Gastrocnemius medialis (tissue), 4 donors: ENCODE results near the gene LRRC1. TPM values are rescaled to one million over a fixed set of nuclear protein-coding genes. Genes with fewer than 3 reads are reported as not detected.

Source experiments
- ATAC-seq, 2 donors: fragments of 150-250 bp; one replicate each; pipeline ENCODE4 v1.9.1; 2016
- DNase-seq, 2 donors: peaks; one replicate each; pipeline ENCODE4 v3.0.0-alpha.2; 2019
- H3K27ac ChIP-seq, 4 donors: fragments of 200-600 bp; sonication (generic); 1 replicate in 1 of 4; 2 replicates in 3 of 4; pipeline ENCODE4 v1.5.1; 2016 to 2018; ENCODE audit warnings: mild to moderate bottlenecking in 2 of 4, moderate library complexity in 1 of 4
- H3K27me3 ChIP-seq, 3 donors: fragments of 200-600 bp; sonication (generic) in 2 of 3; 1 replicate in 1 of 3; 2 replicates in 2 of 3; pipeline versions ENCODE4 v1.5.1 to v1.6.0; 2016 to 2019; ENCODE audit warnings: mild to moderate bottlenecking in 1 of 3, moderate library complexity in 1 of 3
- H3K36me3 ChIP-seq, 2 donors: fragments of 200-600 bp; sonication (generic) in 1 of 2; one replicate each; pipeline ENCODE4 v1.5.1; 2017 to 2018
- H3K4me1 ChIP-seq, 2 donors: fragments of 200-600 bp; sonication (generic) in 1 of 2; one replicate each; pipeline ENCODE4 v1.5.1; 2016 to 2017; ENCODE audit warnings: mild to moderate bottlenecking in 2 of 2
- H3K4me3 ChIP-seq, 4 donors: fragments of 200-600 bp; sonication (generic) in 3 of 4; 1 replicate in 1 of 4; 2 replicates in 3 of 4; pipeline ENCODE4 v1.5.1; 2016 to 2019; ENCODE audit warnings: mild to moderate bottlenecking in 2 of 4
- H3K9me3 ChIP-seq, 3 donors: fragments of 200-600 bp; sonication (generic) in 2 of 3; 1 replicate in 1 of 3; 2 replicates in 2 of 3; pipeline ENCODE4 v1.5.1; 2016 to 2019
- POLR2A ChIP-seq, 2 donors: fragments of 450-650 bp; IDR thresholded peaks; one replicate each; pipeline ENCODE4 v1.6.1; 2017; ENCODE audit warnings: antibody characterized with exemption in 2 of 2, mild to moderate bottlenecking in 2 of 2, moderate library complexity in 2 of 2
- in situ Hi-C, 4 donors: fragments of 200-750 bp; cut with MboI; loops; one replicate each; pipeline versions ENCODE4 v1.15.0 to v1.8.0; 2017; ENCODE audit warnings: low sequenced_read_pairs in 4 of 4
- intact Hi-C: fragments of 100-400 bp; cut with DNase I; formaldehyde crosslinking; loops from one replicate; pipeline ENCODE4 v1.15.1; 2023; ENCODE audit warnings: low total_unique reads
- total RNA-seq, 4 donors: library from RNA; depleted of rRNA; stranded (reverse); fragments of >200 nt; gene quantifications; one replicate each; pipeline versions ENCODE4 v1.1.0 to v1.2.3, GENCODE V29; 2016
- TF ChIP-seq, protein P1 (sequence below), 5 experiments: fragments of 450-650 bp in 3 of 5; fragments of 200-600 bp in 2 of 5; sonication (generic) in 2 of 5; IDR thresholded peaks in 4 of 5; conservative IDR thresholded peaks in 1 of 5; 1 replicate in 4 of 5; 2 replicates in 1 of 5; pipeline ENCODE4 v1.5.1; 2016 to 2019; ENCODE audit warnings: antibody characterized with exemption in 5 of 5, mild to moderate bottlenecking in 3 of 5, moderate library complexity in 3 of 5

Gene LRRC1
- total RNA-seq, 4 donors from 2014 or later, result 0.67 to 8.5 (median 2.4) TPM

GRCh38 chr6:53858913-53859312 lies 64.1 kb downstream of the LRRC1 start:
- H3K9me3 ChIP-seq, result no peaks in the 10 kb centered on the region
- intact Hi-C loops (no loop called here), in situ Hi-C loops (no loop called here)
- ATAC-seq, result no peak
- no peak overlapping the region for H3K27ac ChIP-seq
- no peak for DNase-seq
- no peaks in the 10 kb centered on the region for H3K4me1 ChIP-seq
- no peaks in the 10 kb centered on the region for H3K27me3 ChIP-seq
- no peaks in the 10 kb centered on the region for H3K36me3 ChIP-seq
- TF ChIP-seq POLR2A (IDR thresholded peaks at IDR 0.05), result no peak
- TF ChIP-seq, protein P1, sequence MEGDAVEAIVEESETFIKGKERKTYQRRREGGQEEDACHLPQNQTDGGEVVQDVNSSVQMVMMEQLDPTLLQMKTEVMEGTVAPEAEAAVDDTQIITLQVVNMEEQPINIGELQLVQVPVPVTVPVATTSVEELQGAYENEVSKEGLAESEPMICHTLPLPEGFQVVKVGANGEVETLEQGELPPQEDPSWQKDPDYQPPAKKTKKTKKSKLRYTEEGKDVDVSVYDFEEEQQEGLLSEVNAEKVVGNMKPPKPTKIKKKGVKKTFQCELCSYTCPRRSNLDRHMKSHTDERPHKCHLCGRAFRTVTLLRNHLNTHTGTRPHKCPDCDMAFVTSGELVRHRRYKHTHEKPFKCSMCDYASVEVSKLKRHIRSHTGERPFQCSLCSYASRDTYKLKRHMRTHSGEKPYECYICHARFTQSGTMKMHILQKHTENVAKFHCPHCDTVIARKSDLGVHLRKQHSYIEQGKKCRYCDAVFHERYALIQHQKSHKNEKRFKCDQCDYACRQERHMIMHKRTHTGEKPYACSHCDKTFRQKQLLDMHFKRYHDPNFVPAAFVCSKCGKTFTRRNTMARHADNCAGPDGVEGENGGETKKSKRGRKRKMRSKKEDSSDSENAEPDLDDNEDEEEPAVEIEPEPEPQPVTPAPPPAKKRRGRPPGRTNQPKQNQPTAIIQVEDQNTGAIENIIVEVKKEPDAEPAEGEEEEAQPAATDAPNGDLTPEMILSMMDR (IDR thresholded peaks at IDR 0.05 in 4 of 5, conservative IDR thresholded peaks at IDR 0.05 in 1 of 5), result no peak
- H3K4me3 ChIP-seq, result no peak overlapping the region

GRCh38 chr6:53860511-53860910 lies 65.7 kb downstream of the LRRC1 start:
- DNase-seq (no peak), ATAC-seq (no peak)
- Histone ChIP-seq H3K27me3 (no peaks in the 10 kb centered on the region), H3K4me1 (no peaks in the 10 kb centered on the region), H3K27ac (no peak overlapping the region), H3K36me3 (no peaks in the 10 kb centered on the region), H3K4me3 (no peak overlapping the region), H3K9me3 (no peaks in the 10 kb centered on the region)
- TF ChIP-seq, protein P1 (IDR thresholded peaks at IDR 0.05 in 4 of 5, conservative IDR thresholded peaks at IDR 0.05 in 1 of 5), result no peak
- no peak for TF ChIP-seq POLR2A (IDR thresholded peaks at IDR 0.05)
- in situ Hi-C loops, result no loop called here
- intact Hi-C loops, result no loop called here

GRCh38 chr6:53861518-53861917 lies 66.7 kb downstream of the LRRC1 start:
- Histone ChIP-seq H3K4me1 (no peaks in the 10 kb centered on the region), H3K27me3 (no peaks in the 10 kb centered on the region), H3K27ac (no peak overlapping the region), H3K4me3 (no peak overlapping the region), H3K9me3 (no peaks in the 10 kb centered on the region), H3K36me3 (no peaks in the 10 kb centered on the region)
- in situ Hi-C loops, result no loop called here
- no peak for DNase-seq
- TF ChIP-seq, protein P1 (IDR thresholded peaks at IDR 0.05 in 4 of 5, conservative IDR thresholded peaks at IDR 0.05 in 1 of 5), result no peak
- no peak for TF ChIP-seq POLR2A (IDR thresholded peaks at IDR 0.05)
- ATAC-seq, result no peak
- intact Hi-C loops, result no loop called here

DNA sequence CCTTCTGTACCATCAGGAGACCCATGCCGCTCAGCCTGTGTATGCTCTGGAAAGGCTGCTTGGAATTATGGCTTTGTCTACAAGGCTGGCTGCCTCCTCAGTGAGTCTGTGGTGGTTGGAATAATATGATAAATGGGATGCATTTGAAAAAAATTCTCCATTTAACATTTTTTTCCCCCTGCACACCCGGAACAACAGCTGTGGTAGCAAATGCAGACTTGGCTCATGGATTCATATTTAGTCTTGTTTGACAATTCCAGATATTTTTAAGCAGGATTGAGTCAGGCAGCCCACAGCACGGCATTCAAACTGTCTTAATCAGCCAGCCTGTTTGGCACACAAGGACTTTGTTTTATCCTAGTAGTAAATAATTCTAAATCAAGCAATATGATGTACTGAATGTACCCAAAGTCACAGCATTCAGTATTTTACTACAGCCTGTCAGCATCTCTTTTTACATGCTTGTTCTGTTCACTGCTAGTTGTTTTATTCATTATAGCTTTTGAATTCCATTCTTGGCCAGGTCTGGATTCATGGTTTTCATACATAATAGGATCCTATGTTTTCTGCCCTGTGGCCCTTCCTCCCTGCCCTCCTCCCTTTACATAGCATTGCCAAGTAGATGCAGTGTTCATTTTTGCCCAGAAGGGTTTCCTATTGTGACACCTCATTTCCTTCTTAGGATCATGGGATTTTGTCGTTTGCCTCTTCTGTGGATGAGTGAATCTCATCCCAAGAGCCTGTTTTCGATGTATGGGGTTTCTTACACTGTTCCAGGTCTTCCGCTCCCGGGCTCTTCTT lies 68.1 kb downstream of the LRRC1 start:
- Histone ChIP-seq H3K9me3 (no peaks in the 10 kb centered on the region), H3K4me3 (no peak overlapping the region), H3K27me3 (no peaks in the 10 kb centered on the region), H3K27ac (no peak overlapping the region), H3K36me3 (no peaks in the 10 kb centered on the region), H3K4me1 (no peaks in the 10 kb centered on the region)
- intact Hi-C loops, result no loop called here
- ATAC-seq, result no peak
- in situ Hi-C loops, result no loop called here
- no peak for DNase-seq
- TF ChIP-seq, protein P1 (IDR thresholded peaks at IDR 0.05 in 4 of 5, conservative IDR thresholded peaks at IDR 0.05 in 1 of 5), result no peak
- no peak for TF ChIP-seq POLR2A (IDR thresholded peaks at IDR 0.05)
